Left renal cortex interstitium (tissue), 4 donors: ENCODE results near the gene GBP7. TPM values are rescaled to one million over a fixed set of nuclear protein-coding genes. Genes with fewer than 3 reads are reported as not detected.

Experiments
- DNase-seq, 4 donors: peaks; one replicate each; pipeline ENCODE4 v3.0.0-alpha.2; 2013; ENCODE audit warnings: low read depth in 4 of 4, low spot score in 2 of 4, missing footprints in 1 of 4
- polyA plus RNA-seq, 4 donors: library from polyadenylated mRNA; unstranded; fragments of 120-200 nt; gene quantifications; one replicate each; pipeline ENCODE4 v1.2.1, GENCODE V29; 2013; ENCODE audit not compliant: insufficient read length in 4 of 4

GBP7 gene
- polyA plus RNA-seq, 4 donors: 0.07 to 0.27 (median 0.17) TPM

GRCh38 chr1:89125240-89125912, 50.4 kb downstream of the GBP7 start:
- no peak for DNase-seq

- DNase-seq: no peak
These were observed 54.2 kb downstream of the GBP7 start for GRCh38 chr1:89121641-89122040.

GRCh38 chr1:89114662-89115061, 61.1 kb downstream of the GBP7 start:
- no peak for DNase-seq

GRCh38 chr1:89112871-89113613, 62.8 kb downstream of the GBP7 start:
- no peak for DNase-seq

- DNase-seq: no peak
These were observed 71.1 kb downstream of the GBP7 start for GRCh38 chr1:89104687-89105086.

- no peak for DNase-seq
These were observed 71.7 kb downstream of the GBP7 start for GRCh38 chr1:89104147-89104546.

- no peak for DNase-seq
These were observed 73.8 kb downstream of the GBP7 start for GRCh38 chr1:89102021-89102420.

- DNase-seq: no peak
These were observed 75.4 kb downstream of the GBP7 start for GRCh38 chr1:89100412-89100811.

- DNase-seq: no peak
These were observed 76.9 kb downstream of the GBP7 start for GRCh38 chr1:89098857-89099256.

- DNase-seq: no peak
These were observed 80.1 kb downstream of the GBP7 start for GRCh38 chr1:89095737-89096136.

GRCh38 chr1:89089962-89090361, 85.8 kb downstream of the GBP7 start:
- DNase-seq: no peak

GRCh38 chr1:89088572-89088971, 87.2 kb downstream of the GBP7 start:
- DNase-seq: no peak

GRCh38 chr1:89087241-89087640, 88.6 kb downstream of the GBP7 start:
- no peak for DNase-seq

GRCh38 chr1:89085781-89086180, 90.0 kb downstream of the GBP7 start:
- peak in 1 of 4 donors; percentile 16 for DNase-seq

Other genes with a start within 250 kb of the GBP7 start
- 10 to 100 TPM; 51.4 to 58.8 (median 53.1) TPM for gene KYAT3, start 183.4 kb downstream of the GBP7 start, polyA plus RNA-seq
- gene RBMXL1, start 183.4 kb downstream of the GBP7 start, polyA plus RNA-seq: 10 to 100 TPM; 15.5 to 20.9 (median 18.8) TPM
- gene GBP3, start 153.1 kb downstream of the GBP7 start, polyA plus RNA-seq: 10 to 100 TPM; 13.1 to 37.9 (median 21.9) TPM
- 10 to 100 TPM; 12.6 to 21.2 (median 13.4) TPM for gene GBP1, start 110.8 kb downstream of the GBP7 start, polyA plus RNA-seq
- gene GBP2, start 49.9 kb downstream of the GBP7 start, polyA plus RNA-seq: 1 to 10 TPM; 2.2 to 3.8 (median 2.6) TPM
- gene GBP4, start 22.9 kb upstream of the GBP7 start, polyA plus RNA-seq: 10 to 100 TPM in 1 of 4 donors, 1 to 10 TPM in 3; 5.5 to 14.6 (median 8.5) TPM
- under 1 TPM; 0.16 to 0.68 (median 0.47) TPM for gene GBP5, start 96.9 kb upstream of the GBP7 start, polyA plus RNA-seq
- gene GBP6, start 188.1 kb upstream of the GBP7 start, polyA plus RNA-seq: under 1 TPM in 3 of 4 donors, not detected in 1; 0.03 to 0.05 (median 0.04) TPM